Calu3 (cell line): Measurements from ENCODE around the gene LSG1. TPM values are rescaled to one million over a fixed set of nuclear protein-coding genes. Genes with fewer than 3 reads are reported as not detected.

Experiments used
- BruUV-seq: library from RNA; stranded (reverse); fragments of 400-500 nt; replicated peaks from 2 replicates; lab custom pipeline; 2021; lab: Mats Ljungman, UMichigan
- CTCF ChIA-PET: fragments of 300-600 bp; sonication (Branson Sonifier 250); formaldehyde crosslinking; loops from one replicate; lab custom pipeline; 2022; ENCODE audit warnings: antibody characterized with exemption; lab: Charles Lee
- DNase-seq: peaks from one replicate; pipeline ENCODE4 v3.0.0; 2022
- H3K27ac Mint-ChIP-seq: one replicate; pipeline ENCODE4 v1.8.0; 2022; ENCODE audit warnings: mixed read lengths; ENCODE audit not compliant: unreplicated experiment
- H3K27me3 Mint-ChIP-seq: one replicate; pipeline ENCODE4 v1.8.0; 2022; ENCODE audit warnings: mixed read lengths; ENCODE audit not compliant: unreplicated experiment
- H3K36me3 Mint-ChIP-seq: one replicate; pipeline ENCODE4 v1.8.0; 2022; ENCODE audit warnings: mild to moderate bottlenecking, moderate library complexity, mixed read lengths; ENCODE audit not compliant: insufficient read depth, unreplicated experiment
- H3K4me1 Mint-ChIP-seq: one replicate; pipeline ENCODE4 v1.8.0; 2022; ENCODE audit warnings: mild to moderate bottlenecking, low read depth, mixed read lengths; ENCODE audit not compliant: unreplicated experiment
- H3K4me3 Mint-ChIP-seq: one replicate; pipeline ENCODE4 v1.8.0; 2022; ENCODE audit warnings: mild to moderate bottlenecking, low read depth, moderate library complexity, mixed read lengths; ENCODE audit not compliant: unreplicated experiment
- H3K9me3 Mint-ChIP-seq: one replicate; pipeline ENCODE4 v1.8.0; 2022; ENCODE audit warnings: low read depth, mixed read lengths; ENCODE audit not compliant: unreplicated experiment
- intact Hi-C: fragments of 100-400 bp; cut with micrococcal nuclease; formaldehyde crosslinking; loops from one replicate; pipeline ENCODE4 v1.10.0; 2022; ENCODE audit not compliant: unreplicated experiment
- total RNA-seq: library from RNA; stranded (reverse); gene quantifications from 2 replicates; pipeline ENCODE4 v1.2.3, GENCODE V29; 2022
- TF ChIP-seq, protein P1 (sequence below): fragments of 200-600 bp; IDR thresholded peaks from one replicate; pipeline ENCODE4 v1.8.0; 2022; ENCODE audit warnings: antibody characterized with exemption; ENCODE audit not compliant: unreplicated experiment

The LSG1 gene
- total RNA-seq, 1 experiment from 2014 or later: 86.3 TPM

DNA sequence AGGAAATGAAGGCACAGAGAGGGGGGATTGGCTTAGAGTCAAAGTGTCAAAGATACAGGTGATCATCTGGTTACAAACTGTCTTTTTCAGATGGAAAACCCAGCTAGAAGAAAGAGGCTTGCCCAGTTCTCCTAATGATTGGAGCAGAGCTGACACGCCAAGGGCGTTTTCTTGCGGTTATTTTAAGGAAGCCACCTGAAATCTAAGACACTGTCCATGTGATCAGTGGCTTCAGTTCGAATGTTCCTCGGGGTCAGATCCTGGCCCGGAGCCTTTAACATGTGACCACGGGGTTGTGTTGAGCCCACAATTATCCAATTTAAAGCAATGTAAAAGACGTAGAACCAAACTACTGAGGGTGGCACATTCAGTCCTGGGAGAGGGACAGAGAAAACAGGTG, 33.2 kb upstream of the LSG1 start:
- H3K4me1 Mint-ChIP-seq: peaks cover 18% of the 10 kb centered on the region
- no peaks in the 10 kb centered on the region for H3K27me3 Mint-ChIP-seq
- no peaks in the 10 kb centered on the region for H3K36me3 Mint-ChIP-seq
- no peak overlapping the region for H3K4me3 Mint-ChIP-seq
- no TSS peak for BruUV-seq
- CTCF ChIA-PET: no interaction called here
- TF ChIP-seq, protein P1, sequence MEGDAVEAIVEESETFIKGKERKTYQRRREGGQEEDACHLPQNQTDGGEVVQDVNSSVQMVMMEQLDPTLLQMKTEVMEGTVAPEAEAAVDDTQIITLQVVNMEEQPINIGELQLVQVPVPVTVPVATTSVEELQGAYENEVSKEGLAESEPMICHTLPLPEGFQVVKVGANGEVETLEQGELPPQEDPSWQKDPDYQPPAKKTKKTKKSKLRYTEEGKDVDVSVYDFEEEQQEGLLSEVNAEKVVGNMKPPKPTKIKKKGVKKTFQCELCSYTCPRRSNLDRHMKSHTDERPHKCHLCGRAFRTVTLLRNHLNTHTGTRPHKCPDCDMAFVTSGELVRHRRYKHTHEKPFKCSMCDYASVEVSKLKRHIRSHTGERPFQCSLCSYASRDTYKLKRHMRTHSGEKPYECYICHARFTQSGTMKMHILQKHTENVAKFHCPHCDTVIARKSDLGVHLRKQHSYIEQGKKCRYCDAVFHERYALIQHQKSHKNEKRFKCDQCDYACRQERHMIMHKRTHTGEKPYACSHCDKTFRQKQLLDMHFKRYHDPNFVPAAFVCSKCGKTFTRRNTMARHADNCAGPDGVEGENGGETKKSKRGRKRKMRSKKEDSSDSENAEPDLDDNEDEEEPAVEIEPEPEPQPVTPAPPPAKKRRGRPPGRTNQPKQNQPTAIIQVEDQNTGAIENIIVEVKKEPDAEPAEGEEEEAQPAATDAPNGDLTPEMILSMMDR: no peak
- H3K9me3 Mint-ChIP-seq: no peaks in the 10 kb centered on the region
- H3K27ac Mint-ChIP-seq: no peak overlapping the region
- no peak for DNase-seq
- intact Hi-C loops: no loop called here

DNA sequence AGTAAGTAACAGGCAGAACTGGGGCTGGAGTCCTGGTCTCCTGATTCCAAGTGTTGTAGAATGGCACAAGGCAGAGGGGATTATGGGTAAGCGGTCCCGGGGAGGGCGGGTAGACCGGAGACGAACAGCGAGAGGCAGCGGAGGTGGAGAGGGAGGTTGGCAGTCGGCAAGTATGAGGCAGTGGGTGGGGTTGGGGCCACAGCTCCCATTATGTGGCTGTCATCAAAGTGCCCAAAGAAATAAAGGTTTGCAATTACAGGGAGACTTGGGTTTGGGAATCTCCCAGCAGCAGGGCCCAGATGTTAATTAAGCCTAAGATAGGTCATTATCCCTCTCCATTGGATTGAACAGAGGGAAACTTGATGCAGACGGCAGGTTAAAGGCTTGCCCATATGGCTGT, 30.6 kb upstream of the LSG1 start:
- no peak overlapping the region for H3K27ac Mint-ChIP-seq
- CTCF ChIA-PET: interaction anchor here (0.9 kb wide), 1 partner anchor 13 kb away, joined by 4 read pairs; no protein-coding TSS in a partner anchor
- TF ChIP-seq, protein P1: no peak
- BruUV-seq: no TSS peak
- H3K4me3 Mint-ChIP-seq: no peak overlapping the region
- peaks cover 18% of the 10 kb centered on the region for H3K4me1 Mint-ChIP-seq
- intact Hi-C loops: no loop called here
- DNase-seq: no peak
- H3K9me3 Mint-ChIP-seq: peaks cover 3% of the 10 kb centered on the region
- H3K27me3 Mint-ChIP-seq: peaks cover 14% of the 10 kb centered on the region
- no peaks in the 10 kb centered on the region for H3K36me3 Mint-ChIP-seq

DNA sequence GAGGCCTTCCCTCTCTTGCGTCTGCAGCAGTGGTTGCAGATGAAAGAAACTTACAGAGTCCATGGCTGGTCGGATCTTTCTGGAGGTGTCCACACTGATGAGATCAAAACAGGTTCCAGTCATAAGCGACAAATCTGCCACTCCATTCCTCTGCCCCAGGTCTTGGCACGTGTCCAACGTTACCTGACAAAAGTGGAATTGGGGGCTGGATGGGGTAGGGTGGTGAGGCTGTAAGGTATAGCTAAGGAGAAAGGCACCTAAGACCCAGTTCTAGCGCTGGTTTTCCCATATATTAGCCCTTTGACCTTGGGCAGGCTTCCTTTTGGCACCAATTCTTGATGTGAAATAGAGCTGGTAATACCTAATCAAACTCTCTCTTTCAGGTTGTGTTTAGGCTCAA, 24.7 kb upstream of the LSG1 start:
- CTCF ChIA-PET: no interaction called here
- Mint-ChIP-seq H3K27ac (no peak overlapping the region), H3K4me1 (no peaks in the 10 kb centered on the region), H3K36me3 (no peaks in the 10 kb centered on the region), H3K4me3 (no peak overlapping the region), H3K9me3 (peaks cover 3% of the 10 kb centered on the region), H3K27me3 (peaks cover 53% of the 10 kb centered on the region)
- intact Hi-C loops: no loop called here
- no peak for DNase-seq
- TF ChIP-seq, protein P1: no peak
- BruUV-seq: no TSS peak

DNA sequence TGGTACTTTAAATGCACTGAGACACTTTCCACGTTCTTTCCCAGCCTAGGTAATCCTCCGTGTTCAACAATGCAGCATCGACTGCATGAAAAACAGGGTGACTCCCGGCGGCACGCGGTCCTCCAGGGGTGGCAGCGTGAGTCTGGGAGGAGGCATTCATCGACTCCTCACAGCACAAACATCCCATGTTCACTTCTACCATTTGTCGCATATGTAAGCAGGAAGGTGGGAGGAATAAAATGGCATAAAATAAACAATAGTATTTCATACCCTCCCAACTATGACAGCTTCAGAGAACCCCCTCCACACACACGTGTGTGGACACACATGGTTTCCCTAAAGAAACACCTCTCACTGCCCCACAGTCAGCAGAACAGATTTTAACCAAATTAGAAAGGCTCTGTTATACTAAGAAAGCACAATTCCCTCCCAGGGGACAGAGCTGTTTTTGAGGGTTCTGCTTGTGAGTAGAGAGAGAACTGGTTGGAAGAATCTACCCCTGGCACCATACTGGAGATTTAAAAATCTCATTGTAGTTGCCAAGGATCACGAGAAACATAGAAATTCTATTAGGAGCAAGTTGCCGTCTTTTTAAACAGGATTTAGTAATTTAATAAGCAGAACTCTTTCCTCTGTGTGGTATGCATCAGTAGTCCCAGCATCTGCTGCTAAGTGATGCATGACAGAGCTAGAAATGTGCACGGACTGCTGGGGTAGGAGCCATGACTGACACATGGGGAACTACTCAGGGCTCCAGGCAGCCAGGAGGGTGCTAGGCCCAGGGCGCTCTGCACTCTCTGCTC, 19.7 kb upstream of the LSG1 start:
- Mint-ChIP-seq H3K4me3 (no peak overlapping the region), H3K4me1 (peaks cover 6% of the 10 kb centered on the region), H3K36me3 (peaks cover 9% of the 10 kb centered on the region), H3K27me3 (peaks cover 59% of the 10 kb centered on the region), H3K27ac (no peak overlapping the region), H3K9me3 (no peaks in the 10 kb centered on the region)
- intact Hi-C loops: no loop called here
- CTCF ChIA-PET: interaction anchor here (0.6 to 0.9 kb wide), 2 partner anchors 9 to 88 kb away, joined by 3 to 4 read pairs; no protein-coding TSS in a partner anchor
- TF ChIP-seq, protein P1: no peak
- no peak for DNase-seq
- no TSS peak for BruUV-seq
